GM21619 (cell line): ENCODE data around the gene POTED.
"Not testable (repeated sequence)": the region's sequence is repeated elsewhere in the genome, so short reads cannot be mapped to it uniquely, and the experiment has no call there.

Experiments used
- ATAC-seq: cut with Tn5 transposase; IDR thresholded peaks from one replicate; pipeline ENCODE4 v1.9.1; 2021; ENCODE audit not compliant: unreplicated experiment

The POTED gene

GRCh38 chr21:13609477-13609876 lies at the start of gene POTED:
Gene POTED (plus strand): TSS chr21:13609777. CDS start chr21:13610229, 452 bp downstream.
- not testable (repeated sequence) for ATAC-seq

- not testable (repeated sequence) for ATAC-seq
Observed at GRCh38 chr21:13650101-13650500, 40.5 kb downstream of the POTED start.

- ATAC-seq = not testable (repeated sequence)
Observed at GRCh38 chr21:13651746-13652145, 42.2 kb downstream of the POTED start.
